Measurements from ENCODE around the gene IL18RAP.

DNA sequence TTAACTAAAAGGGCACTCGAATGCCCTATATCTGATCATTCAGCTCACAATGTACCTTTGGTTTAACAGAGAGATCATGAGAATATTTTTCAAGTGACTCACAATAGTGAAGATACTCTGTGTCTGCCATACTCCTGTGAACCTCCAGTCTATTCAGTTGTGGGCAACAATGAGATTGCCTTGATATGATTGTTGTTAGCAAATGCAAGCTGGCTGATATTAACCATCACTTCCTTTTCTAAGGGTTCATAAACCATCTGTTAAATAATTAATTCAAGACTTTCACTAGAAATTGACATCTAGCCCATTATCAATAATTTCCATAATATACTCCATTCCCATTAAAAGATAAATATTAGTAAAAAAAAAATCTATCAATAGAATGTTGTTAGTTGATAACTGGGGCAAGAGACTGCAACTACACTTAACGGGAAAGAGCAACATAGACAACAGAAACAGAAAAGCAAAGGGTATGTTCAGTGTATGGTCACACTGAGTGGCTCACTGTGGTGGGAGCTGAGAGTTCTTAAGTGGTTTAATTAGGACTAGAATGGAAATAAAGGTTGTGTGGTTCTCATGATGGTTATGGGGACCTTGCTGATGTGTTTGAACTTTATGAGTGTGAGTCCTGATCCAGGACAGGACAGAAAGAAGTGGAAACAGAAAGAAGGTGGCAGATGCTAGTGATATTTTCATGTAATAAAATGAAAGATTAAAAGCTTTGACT, 11.9 kb downstream of the IL18RAP start:
- TF ChIP-seq, protein P1, sequence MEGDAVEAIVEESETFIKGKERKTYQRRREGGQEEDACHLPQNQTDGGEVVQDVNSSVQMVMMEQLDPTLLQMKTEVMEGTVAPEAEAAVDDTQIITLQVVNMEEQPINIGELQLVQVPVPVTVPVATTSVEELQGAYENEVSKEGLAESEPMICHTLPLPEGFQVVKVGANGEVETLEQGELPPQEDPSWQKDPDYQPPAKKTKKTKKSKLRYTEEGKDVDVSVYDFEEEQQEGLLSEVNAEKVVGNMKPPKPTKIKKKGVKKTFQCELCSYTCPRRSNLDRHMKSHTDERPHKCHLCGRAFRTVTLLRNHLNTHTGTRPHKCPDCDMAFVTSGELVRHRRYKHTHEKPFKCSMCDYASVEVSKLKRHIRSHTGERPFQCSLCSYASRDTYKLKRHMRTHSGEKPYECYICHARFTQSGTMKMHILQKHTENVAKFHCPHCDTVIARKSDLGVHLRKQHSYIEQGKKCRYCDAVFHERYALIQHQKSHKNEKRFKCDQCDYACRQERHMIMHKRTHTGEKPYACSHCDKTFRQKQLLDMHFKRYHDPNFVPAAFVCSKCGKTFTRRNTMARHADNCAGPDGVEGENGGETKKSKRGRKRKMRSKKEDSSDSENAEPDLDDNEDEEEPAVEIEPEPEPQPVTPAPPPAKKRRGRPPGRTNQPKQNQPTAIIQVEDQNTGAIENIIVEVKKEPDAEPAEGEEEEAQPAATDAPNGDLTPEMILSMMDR (conservative IDR thresholded peaks at IDR 0.05; ENCODE audit: low read depth in 2 of 2): no peak
- TF ChIP-seq, protein P2, sequence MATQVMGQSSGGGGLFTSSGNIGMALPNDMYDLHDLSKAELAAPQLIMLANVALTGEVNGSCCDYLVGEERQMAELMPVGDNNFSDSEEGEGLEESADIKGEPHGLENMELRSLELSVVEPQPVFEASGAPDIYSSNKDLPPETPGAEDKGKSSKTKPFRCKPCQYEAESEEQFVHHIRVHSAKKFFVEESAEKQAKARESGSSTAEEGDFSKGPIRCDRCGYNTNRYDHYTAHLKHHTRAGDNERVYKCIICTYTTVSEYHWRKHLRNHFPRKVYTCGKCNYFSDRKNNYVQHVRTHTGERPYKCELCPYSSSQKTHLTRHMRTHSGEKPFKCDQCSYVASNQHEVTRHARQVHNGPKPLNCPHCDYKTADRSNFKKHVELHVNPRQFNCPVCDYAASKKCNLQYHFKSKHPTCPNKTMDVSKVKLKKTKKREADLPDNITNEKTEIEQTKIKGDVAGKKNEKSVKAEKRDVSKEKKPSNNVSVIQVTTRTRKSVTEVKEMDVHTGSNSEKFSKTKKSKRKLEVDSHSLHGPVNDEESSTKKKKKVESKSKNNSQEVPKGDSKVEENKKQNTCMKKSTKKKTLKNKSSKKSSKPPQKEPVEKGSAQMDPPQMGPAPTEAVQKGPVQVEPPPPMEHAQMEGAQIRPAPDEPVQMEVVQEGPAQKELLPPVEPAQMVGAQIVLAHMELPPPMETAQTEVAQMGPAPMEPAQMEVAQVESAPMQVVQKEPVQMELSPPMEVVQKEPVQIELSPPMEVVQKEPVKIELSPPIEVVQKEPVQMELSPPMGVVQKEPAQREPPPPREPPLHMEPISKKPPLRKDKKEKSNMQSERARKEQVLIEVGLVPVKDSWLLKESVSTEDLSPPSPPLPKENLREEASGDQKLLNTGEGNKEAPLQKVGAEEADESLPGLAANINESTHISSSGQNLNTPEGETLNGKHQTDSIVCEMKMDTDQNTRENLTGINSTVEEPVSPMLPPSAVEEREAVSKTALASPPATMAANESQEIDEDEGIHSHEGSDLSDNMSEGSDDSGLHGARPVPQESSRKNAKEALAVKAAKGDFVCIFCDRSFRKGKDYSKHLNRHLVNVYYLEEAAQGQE (IDR thresholded peaks at IDR 0.05; ENCODE audit: unreplicated experiment): no peak
- TF ChIP-seq EZH2 (IDR thresholded peaks at IDR 0.05; ENCODE audit: low read depth, unreplicated experiment) (no peak), EZH2phosphoT487 (IDR thresholded peaks at IDR 0.05; ENCODE audit: unreplicated experiment) (no peak), CREB1 (CRISPR knock-in tag; IDR thresholded peaks at IDR 0.05; ENCODE audit: low read depth) (no peak), STAT1 (IDR thresholded peaks at IDR 0.05; ENCODE audit: unreplicated experiment) (no peak), POLR2AphosphoS5 (IDR thresholded peaks at IDR 0.05; ENCODE audit: low read depth) (no peak), JUNB (IDR thresholded peaks at IDR 0.05; ENCODE audit: unreplicated experiment) (no peak), ZNF331 (CRISPR knock-in tag; IDR thresholded peaks at IDR 0.05; ENCODE audit: low read depth) (no peak)
- TF ChIP-seq, protein P3, sequence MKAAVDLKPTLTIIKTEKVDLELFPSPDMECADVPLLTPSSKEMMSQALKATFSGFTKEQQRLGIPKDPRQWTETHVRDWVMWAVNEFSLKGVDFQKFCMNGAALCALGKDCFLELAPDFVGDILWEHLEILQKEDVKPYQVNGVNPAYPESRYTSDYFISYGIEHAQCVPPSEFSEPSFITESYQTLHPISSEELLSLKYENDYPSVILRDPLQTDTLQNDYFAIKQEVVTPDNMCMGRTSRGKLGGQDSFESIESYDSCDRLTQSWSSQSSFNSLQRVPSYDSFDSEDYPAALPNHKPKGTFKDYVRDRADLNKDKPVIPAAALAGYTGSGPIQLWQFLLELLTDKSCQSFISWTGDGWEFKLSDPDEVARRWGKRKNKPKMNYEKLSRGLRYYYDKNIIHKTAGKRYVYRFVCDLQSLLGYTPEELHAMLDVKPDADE (IDR thresholded peaks at IDR 0.05): no peak
- TF ChIP-seq, protein P4, sequence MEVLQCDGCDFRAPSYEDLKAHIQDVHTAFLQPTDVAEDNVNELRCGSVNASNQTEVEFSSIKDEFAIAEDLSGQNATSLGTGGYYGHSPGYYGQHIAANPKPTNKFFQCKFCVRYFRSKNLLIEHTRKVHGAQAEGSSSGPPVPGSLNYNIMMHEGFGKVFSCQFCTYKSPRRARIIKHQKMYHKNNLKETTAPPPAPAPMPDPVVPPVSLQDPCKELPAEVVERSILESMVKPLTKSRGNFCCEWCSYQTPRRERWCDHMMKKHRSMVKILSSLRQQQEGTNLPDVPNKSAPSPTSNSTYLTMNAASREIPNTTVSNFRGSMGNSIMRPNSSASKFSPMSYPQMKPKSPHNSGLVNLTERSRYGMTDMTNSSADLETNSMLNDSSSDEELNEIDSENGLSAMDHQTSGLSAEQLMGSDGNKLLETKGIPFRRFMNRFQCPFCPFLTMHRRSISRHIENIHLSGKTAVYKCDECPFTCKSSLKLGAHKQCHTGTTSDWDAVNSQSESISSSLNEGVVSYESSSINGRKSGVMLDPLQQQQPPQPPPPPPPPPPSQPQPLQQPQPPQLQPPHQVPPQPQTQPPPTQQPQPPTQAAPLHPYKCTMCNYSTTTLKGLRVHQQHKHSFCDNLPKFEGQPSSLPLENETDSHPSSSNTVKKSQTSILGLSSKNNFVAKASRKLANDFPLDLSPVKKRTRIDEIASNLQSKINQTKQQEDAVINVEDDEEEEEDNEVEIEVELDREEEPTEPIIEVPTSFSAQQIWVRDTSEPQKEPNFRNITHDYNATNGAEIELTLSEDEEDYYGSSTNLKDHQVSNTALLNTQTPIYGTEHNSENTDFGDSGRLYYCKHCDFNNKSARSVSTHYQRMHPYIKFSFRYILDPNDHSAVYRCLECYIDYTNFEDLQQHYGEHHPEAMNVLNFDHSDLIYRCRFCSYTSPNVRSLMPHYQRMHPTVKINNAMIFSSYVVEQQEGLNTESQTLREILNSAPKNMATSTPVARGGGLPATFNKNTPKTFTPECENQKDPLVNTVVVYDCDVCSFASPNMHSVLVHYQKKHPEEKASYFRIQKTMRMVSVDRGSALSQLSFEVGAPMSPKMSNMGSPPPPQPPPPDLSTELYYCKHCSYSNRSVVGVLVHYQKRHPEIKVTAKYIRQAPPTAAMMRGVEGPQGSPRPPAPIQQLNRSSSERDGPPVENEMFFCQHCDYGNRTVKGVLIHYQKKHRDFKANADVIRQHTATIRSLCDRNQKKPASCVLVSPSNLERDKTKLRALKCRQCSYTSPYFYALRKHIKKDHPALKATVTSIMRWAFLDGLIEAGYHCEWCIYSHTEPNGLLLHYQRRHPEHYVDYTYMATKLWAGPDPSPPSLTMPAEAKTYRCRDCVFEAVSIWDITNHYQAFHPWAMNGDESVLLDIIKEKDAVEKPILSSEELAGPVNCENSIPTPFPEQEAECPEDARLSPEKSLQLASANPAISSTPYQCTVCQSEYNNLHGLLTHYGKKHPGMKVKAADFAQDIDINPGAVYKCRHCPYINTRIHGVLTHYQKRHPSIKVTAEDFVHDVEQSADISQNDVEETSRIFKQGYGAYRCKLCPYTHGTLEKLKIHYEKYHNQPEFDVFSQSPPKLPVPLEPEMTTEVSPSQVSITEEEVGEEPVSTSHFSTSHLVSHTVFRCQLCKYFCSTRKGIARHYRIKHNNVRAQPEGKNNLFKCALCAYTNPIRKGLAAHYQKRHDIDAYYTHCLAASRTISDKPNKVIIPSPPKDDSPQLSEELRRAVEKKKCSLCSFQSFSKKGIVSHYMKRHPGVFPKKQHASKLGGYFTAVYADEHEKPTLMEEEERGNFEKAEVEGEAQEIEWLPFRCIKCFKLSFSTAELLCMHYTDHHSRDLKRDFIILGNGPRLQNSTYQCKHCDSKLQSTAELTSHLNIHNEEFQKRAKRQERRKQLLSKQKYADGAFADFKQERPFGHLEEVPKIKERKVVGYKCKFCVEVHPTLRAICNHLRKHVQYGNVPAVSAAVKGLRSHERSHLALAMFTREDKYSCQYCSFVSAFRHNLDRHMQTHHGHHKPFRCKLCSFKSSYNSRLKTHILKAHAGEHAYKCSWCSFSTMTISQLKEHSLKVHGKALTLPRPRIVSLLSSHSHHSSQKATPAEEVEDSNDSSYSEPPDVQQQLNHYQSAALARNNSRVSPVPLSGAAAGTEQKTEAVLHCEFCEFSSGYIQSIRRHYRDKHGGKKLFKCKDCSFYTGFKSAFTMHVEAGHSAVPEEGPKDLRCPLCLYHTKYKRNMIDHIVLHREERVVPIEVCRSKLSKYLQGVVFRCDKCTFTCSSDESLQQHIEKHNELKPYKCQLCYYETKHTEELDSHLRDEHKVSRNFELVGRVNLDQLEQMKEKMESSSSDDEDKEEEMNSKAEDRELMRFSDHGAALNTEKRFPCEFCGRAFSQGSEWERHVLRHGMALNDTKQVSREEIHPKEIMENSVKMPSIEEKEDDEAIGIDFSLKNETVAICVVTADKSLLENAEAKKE (CRISPR knock-in tag; IDR thresholded peaks at IDR 0.05): no peak

Measured in GM23338 (cell line).